IPS-NIHi7 (cell line): ENCODE data around the gene OR6B3.
A peak's percentile ranks its signal among the peaks of the same experiment; 100 is the strongest.

Experiments
- DNase-seq: peaks from one replicate; pipeline ENCODE4 v3.0.0; 2012; ENCODE audit warnings: mixed read lengths; ENCODE audit errors: extremely low spot score

Gene OR6B3

GRCh38 chr2:240053173-240054155 lies at the start of gene OR6B3:
Gene OR6B3, minus strand, starts transcription at chr2:240053521.
- DNase-seq = no peak

GRCh38 chr2:240098349-240098748 lies 45.0 kb upstream of the OR6B3 start:
- no peak for DNase-seq

- DNase-seq = peak; percentile 57
These were observed 42.5 kb upstream of the OR6B3 start for GRCh38 chr2:240095556-240096523.

- no peak for DNase-seq
These were observed 36.0 kb upstream of the OR6B3 start for GRCh38 chr2:240089306-240089705.

- DNase-seq = no peak
These were observed 33.2 kb upstream of the OR6B3 start for GRCh38 chr2:240086563-240086962.

GRCh38 chr2:240078631-240079030 lies 25.3 kb upstream of the OR6B3 start:
- DNase-seq = no peak

GRCh38 chr2:240077442-240077841 lies 24.1 kb upstream of the OR6B3 start:
- DNase-seq = no peak

- no peak for DNase-seq
These were observed 21.2 kb upstream of the OR6B3 start for GRCh38 chr2:240074545-240074944.

- DNase-seq = no peak
These were observed 17.6 kb upstream of the OR6B3 start for GRCh38 chr2:240070907-240071306.

- no peak for DNase-seq
These were observed 16.5 kb upstream of the OR6B3 start for GRCh38 chr2:240069829-240070228.

GRCh38 chr2:240068193-240068592 lies 14.9 kb upstream of the OR6B3 start:
- no peak for DNase-seq

GRCh38 chr2:240066489-240066888 lies 13.2 kb upstream of the OR6B3 start:
- no peak for DNase-seq

- DNase-seq = no peak
These were observed 11.6 kb upstream of the OR6B3 start for GRCh38 chr2:240064898-240065297.

GRCh38 chr2:240060977-240061591 lies 7.8 kb upstream of the OR6B3 start:
- DNase-seq = peak; percentile 48

- DNase-seq = no peak
These were observed 3.4 kb upstream of the OR6B3 start for GRCh38 chr2:240056678-240057077.

- no peak for DNase-seq
These were observed 2.0 kb upstream of the OR6B3 start for GRCh38 chr2:240055177-240055917.

- no peak for DNase-seq
These were observed 797 bp downstream of the OR6B3 start for GRCh38 chr2:240052524-240052923.

- no peak for DNase-seq
These were observed 1.6 kb downstream of the OR6B3 start for GRCh38 chr2:240051697-240052096.

GRCh38 chr2:240050278-240050677 lies 3.0 kb downstream of the OR6B3 start:
- DNase-seq = no peak

- no peak for DNase-seq
These were observed 5.1 kb downstream of the OR6B3 start for GRCh38 chr2:240048237-240048636.

GRCh38 chr2:240045098-240045497 lies 8.2 kb downstream of the OR6B3 start:
- DNase-seq = no peak
